Transverse colon (tissue), 4 donors: ENCODE results near the gene FAAH2. TPM values are rescaled to one million over a fixed set of nuclear protein-coding genes. Genes with fewer than 3 reads are reported as not detected.

Experiments used
- DNase-seq: peaks from one replicate; pipeline ENCODE4 v3.0.0-alpha.2; 2019
- H3K27ac ChIP-seq, 4 donors: fragments of 200-600 bp; sonication (generic); 2 replicates each; pipeline ENCODE4 v1.5.1; 2016 to 2018; ENCODE audit warnings: inconsistent platforms in 4 of 4
- H3K27me3 ChIP-seq: fragments of 200-600 bp; sonication (generic); 2 replicates; pipeline ENCODE4 v1.5.1; 2017; ENCODE audit warnings: inconsistent platforms
- H3K36me3 ChIP-seq, 4 donors: fragments of 200-600 bp; sonication (generic); 2 replicates each; pipeline ENCODE4 v1.5.1; 2017 to 2019; ENCODE audit warnings: inconsistent platforms in 4 of 4
- H3K4me1 ChIP-seq, 4 donors: fragments of 200-600 bp; sonication (generic); 2 replicates each; pipeline ENCODE4 v1.5.1; 2017 to 2020; ENCODE audit warnings: inconsistent platforms in 4 of 4
- H3K4me3 ChIP-seq, 4 donors: fragments of 200-600 bp; sonication (generic); 1 replicate in 1 of 4; 2 replicates in 3 of 4; pipeline versions ENCODE4 v1.5.1 to v1.6.1; 2017 to 2019; ENCODE audit warnings: inconsistent platforms in 4 of 4
- H3K9me3 ChIP-seq, 2 donors: fragments of 200-600 bp; sonication (generic); 2 replicates each; pipeline ENCODE4 v1.5.1; 2017 to 2019; ENCODE audit warnings: inconsistent platforms in 2 of 2
- CTCF ChIP-seq, 5 experiments: fragments of 200-600 bp in 3 of 5; fragments of 450-650 bp in 2 of 5; sonication (generic) in 3 of 5; IDR thresholded peaks; 1 replicate in 2 of 5; 2 replicates in 3 of 5; pipeline ENCODE4 v1.5.1; 2016 to 2017; ENCODE audit warnings: antibody characterized with exemption in 5 of 5, inconsistent platforms in 3 of 5, mild to moderate bottlenecking in 2 of 5, moderate library complexity in 1 of 5
- EP300 ChIP-seq: sonication (generic); formaldehyde crosslinking; IDR thresholded peaks from one replicate; pipeline ENCODE4 v1.6.1; 2017; ENCODE audit warnings: antibody characterized with exemption, low read depth
- POLR2A ChIP-seq: fragments of 450-650 bp; IDR thresholded peaks from one replicate; pipeline ENCODE4 v1.6.1; 2016; ENCODE audit warnings: antibody characterized with exemption, mild to moderate bottlenecking, moderate library complexity
- POLR2AphosphoS5 ChIP-seq, 3 donors: sonication (generic); formaldehyde crosslinking; IDR thresholded peaks; one replicate each; pipeline ENCODE4 v1.6.1; 2016; ENCODE audit warnings: antibody characterized with exemption in 3 of 3
- WGBS, 2 donors: methylation state at CpG; one replicate each; pipeline ENCODE4 v1.1.5; 2018; ENCODE audit warnings: low coverage in 1 of 2; 5-methylcytosine and 5-hydroxymethylcytosine counted together
- in situ Hi-C, 4 donors: fragments of 200-750 bp; cut with MboI; loops; one replicate each; pipeline versions ENCODE4 v1.15.0 to v1.15.1; 2017; ENCODE audit warnings: low sequenced_read_pairs in 3 of 4, low pct_ligation_motif_present in 1 of 4, low pct_unique_long_range_greater_than_20kb in 1 of 4
- intact Hi-C: fragments of 100-400 bp; cut with DNase I; formaldehyde crosslinking; loops from one replicate; pipeline ENCODE4 v1.15.1; 2023; ENCODE audit warnings: low total_unique reads
- total RNA-seq, 4 donors: library from RNA; depleted of rRNA; stranded (reverse); fragments of >200 nt; gene quantifications; one replicate each; pipeline ENCODE4 v1.1.0, GENCODE V29; 2016

FAAH2 gene
- total RNA-seq, 4 donors from 2014 or later = 12.0 to 16.2 (median 14.5) TPM; not detected in 1

- Histone ChIP-seq H3K4me1 (no peaks in the 10 kb centered on the region), H3K36me3 (no peaks in the 10 kb centered on the region), H3K27ac (no peak overlapping the region), H3K4me3 (no peak overlapping the region), H3K9me3 (no peaks in the 10 kb centered on the region), H3K27me3 (no peaks in the 10 kb centered on the region)
- TF ChIP-seq CTCF (IDR thresholded peaks at IDR 0.05) = no peak
- TF ChIP-seq EP300 = no peak
- no peak for TF ChIP-seq POLR2A
- TF ChIP-seq POLR2AphosphoS5 (IDR thresholded peaks at IDR 0.05) = no peak
- in situ Hi-C loops = no loop called here
- intact Hi-C loops = no loop called here
- WGBS, 2 donors = 91% methylated on average over 2 of the region's 3 CpGs; no CpG with 5 or more reads in 1 of the 2 donors
- no peak for DNase-seq
Measured at GRCh38 chrX:57266275-57266674, 20.2 kb upstream of the FAAH2 start.

DNA sequence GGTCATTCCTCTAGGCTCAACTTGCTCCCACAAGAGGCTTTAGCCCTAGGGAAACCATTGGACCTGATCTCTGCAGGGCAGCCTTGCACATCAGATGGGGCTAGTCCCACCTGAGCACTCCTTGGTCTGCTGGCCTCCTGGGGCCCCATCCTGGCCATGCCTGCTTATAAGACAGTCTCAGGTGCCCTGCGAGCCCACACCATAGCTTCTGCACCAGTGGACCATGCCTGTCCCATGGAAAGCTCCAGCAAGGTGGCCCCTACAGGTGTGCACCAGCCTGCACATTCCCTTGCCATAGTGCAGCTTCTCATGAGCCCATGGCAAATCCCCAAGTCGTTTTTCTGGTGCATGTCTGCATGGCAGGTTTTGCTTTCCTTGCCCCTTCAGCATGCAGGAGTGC is 19.6 kb upstream of the FAAH2 start:
- H3K27me3 ChIP-seq = no peaks in the 10 kb centered on the region
- WGBS, 2 donors = 55% methylated on average over 2 of the region's 2 CpGs; no CpG with 5 or more reads in 1 of the 2 donors
- intact Hi-C loops (no loop called here), in situ Hi-C loops (no loop called here)
- no peaks in the 10 kb centered on the region for H3K36me3 ChIP-seq
- H3K4me1 ChIP-seq = no peaks in the 10 kb centered on the region
- TF ChIP-seq POLR2A = no peak
- TF ChIP-seq POLR2AphosphoS5 (IDR thresholded peaks at IDR 0.05) = no peak
- no peak for TF ChIP-seq EP300
- TF ChIP-seq CTCF (IDR thresholded peaks at IDR 0.05) = no peak
- DNase-seq = no peak
- H3K4me3 ChIP-seq = no peak overlapping the region
- no peak overlapping the region for H3K27ac ChIP-seq
- no peaks in the 10 kb centered on the region for H3K9me3 ChIP-seq

DNA sequence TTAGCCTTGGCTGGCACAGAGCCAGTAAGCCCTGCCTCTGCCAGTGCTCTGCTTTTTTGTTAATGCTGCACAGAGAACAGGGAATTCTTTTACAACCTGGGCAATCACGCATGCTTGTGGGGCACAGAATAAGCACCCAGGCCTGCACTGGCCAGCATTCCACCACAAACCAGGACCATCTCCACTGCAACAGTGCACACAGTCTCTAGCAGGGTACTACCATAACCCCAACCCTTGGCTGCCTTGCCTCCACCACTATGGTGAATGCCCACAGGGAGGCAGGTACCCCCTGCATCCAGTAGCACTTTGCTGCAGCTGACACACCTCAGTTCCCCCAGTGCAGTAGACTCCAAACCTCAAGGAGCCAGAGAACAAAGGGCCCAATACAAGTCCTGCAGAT is 19.2 kb upstream of the FAAH2 start:
- intact Hi-C loops = no loop called here
- H3K9me3 ChIP-seq = no peaks in the 10 kb centered on the region
- in situ Hi-C loops = no loop called here
- H3K4me3 ChIP-seq = no peak overlapping the region
- H3K27me3 ChIP-seq = no peaks in the 10 kb centered on the region
- TF ChIP-seq EP300 (no peak), POLR2A (no peak), POLR2AphosphoS5 (IDR thresholded peaks at IDR 0.05) (no peak), CTCF (IDR thresholded peaks at IDR 0.05) (no peak)
- no peaks in the 10 kb centered on the region for H3K36me3 ChIP-seq
- WGBS, 2 donors = 93% methylated on average over 1 of the region's 1 CpG; no CpG with 5 or more reads in 1 of the 2 donors
- no peaks in the 10 kb centered on the region for H3K4me1 ChIP-seq
- no peak overlapping the region for H3K27ac ChIP-seq
- DNase-seq = no peak

GRCh38 chrX:57270980-57271379 is 15.5 kb upstream of the FAAH2 start:
- 64% methylated on average over 3 of the region's 3 CpGs; no CpG with 5 or more reads in 1 of the 2 donors for WGBS, 2 donors
- Histone ChIP-seq H3K36me3 (no peaks in the 10 kb centered on the region), H3K4me1 (no peaks in the 10 kb centered on the region), H3K9me3 (no peaks in the 10 kb centered on the region), H3K27me3 (no peaks in the 10 kb centered on the region), H3K27ac (no peak overlapping the region), H3K4me3 (no peak overlapping the region)
- DNase-seq = no peak
- intact Hi-C loops = no loop called here
- in situ Hi-C loops = no loop called here
- no peak for TF ChIP-seq POLR2AphosphoS5 (IDR thresholded peaks at IDR 0.05)
- TF ChIP-seq EP300 = no peak
- TF ChIP-seq CTCF (IDR thresholded peaks at IDR 0.05) = no peak
- no peak for TF ChIP-seq POLR2A
